ENCODE results near the gene USHBP1. TPM values are rescaled to one million over a fixed set of nuclear protein-coding genes. Genes with fewer than 3 reads are reported as not detected.

The USHBP1 gene
- polyA plus RNA-seq, 2 of the 4 experiments (the other 2 are of a cell fraction) = 0.03 TPM; not detected in 1

GRCh38 chr19:17303167-17303939, 38.8 kb upstream of the USHBP1 start, which contains the start of gene ABHD8:
ABHD8 (minus strand) TSS chr19:17303425; CDS start chr19:17301616, 1,809 bp downstream.
- DNase-seq (ENCODE audit: low read depth in 1 of 2, low spot score in 1 of 2) (peak; percentile 71 to 95), FAIRE-seq (no peak), ATAC-seq (peak; percentile 77 to 85)
- H3K27ac ChIP-seq = peak within 1 kb of the TSS; percentile 87 to 95
- POLR2A ChIA-PET = no interaction called here
- WGBS (ENCODE audit: missing lambda C conversion rate) = 3% methylated on average over 11 of the region's 52 CpGs
- peak within 1 kb of the TSS; percentile 93 for H3K4me2 ChIP-seq
- TF ChIP-seq SREBF2 (IDR thresholded peaks at IDR 0.05) = no peak
- TF ChIP-seq CTCF (IDR thresholded peaks at IDR 0.05) = peak; percentile 40
- TF ChIP-seq ZNF302 (CRISPR knock-in tag; IDR thresholded peaks at IDR 0.05) = no peak
- TF ChIP-seq JUN (IDR thresholded peaks at IDR 0.05) = 0 out of 5 replicates have a peak, but pooled peaks of 1 of the 2 experiments have one; percentile 30
- no peak for TF ChIP-seq HOXB13 (CRISPR knock-in tag; IDR thresholded peaks at IDR 0.05; ENCODE audit: low read depth)
- TF ChIP-seq USF2 (IDR thresholded peaks at IDR 0.05) = peak; percentile 62
- TF ChIP-seq MAX (IDR thresholded peaks at IDR 0.05) = peak; percentile 41; the same call in 1 of the 2 replicates
- TF ChIP-seq POLR2A (IDR thresholded peaks at IDR 0.05; ENCODE audit: low read length) = peak; percentile 43
- peak; percentile 96 for TF ChIP-seq PBX3 (IDR thresholded peaks at IDR 0.05)
- CTCF ChIA-PET = interaction anchor here (2.2 to 8.7 kb wide), 2 partner anchors 10 to 83 kb away, joined by 8 to 98 read pairs; no protein-coding TSS in a partner anchor
- H3K4me1 ChIP-seq = peaks cover 28% of the 10 kb centered on the region
- peak within 1 kb of the TSS; percentile 65 for H3K4me3 ChIP-seq
- no peaks in the 10 kb centered on the region for H3K9me3 ChIP-seq

- TF ChIP-seq RFX5 (IDR thresholded peaks at IDR 0.05) (no peak), HOXB13 (CRISPR knock-in tag; IDR thresholded peaks at IDR 0.05; ENCODE audit: low read depth) (no peak), BHLHE40 (IDR thresholded peaks at IDR 0.05; ENCODE audit: low read depth, low read length) (no peak), ELK1 (IDR thresholded peaks at IDR 0.05; ENCODE audit: low read depth, low read length) (no peak), SMC3 (IDR thresholded peaks at IDR 0.05) (no peak), USF2 (IDR thresholded peaks at IDR 0.05) (no peak), TP53 (CRISPR knock-in tag; IDR thresholded peaks at IDR 0.05) (no peak), CBX2 (IDR thresholded peaks at IDR 0.05; ENCODE audit: borderline replicate concordance, low read depth) (no peak)
- Histone ChIP-seq H3K4me2 (peak overlapping the region; percentile 93), H3K4me3 (peak overlapping the region; percentile 65), H3K27ac (peak overlapping the region; percentile 87 to 95), H3K9me3 (0 out of 3 replicates have a peak, but pooled peaks cover 3% of the 10 kb centered on the region), H3K4me1 (peaks cover 28% of the 10 kb centered on the region)
- ATAC-seq (peak in 1 of 2 experiments; percentile 3; a peak in 1 of 6 replicates), FAIRE-seq (no peak), DNase-seq (ENCODE audit: low read depth in 1 of 2, low spot score in 1 of 2) (no peak)
- POLR2A ChIA-PET = interaction anchor here (0.6 kb wide), 1 partner anchor 35 kb away, joined by 5 read pairs; no protein-coding TSS in a partner anchor
- WGBS (ENCODE audit: missing lambda C conversion rate) = 37% methylated on average over 9 of the region's 29 CpGs
- CTCF ChIA-PET = interaction anchor here (1.0 to 8.7 kb wide), 3 partner anchors 9 to 83 kb away, joined by 3 to 98 read pairs (median 8); no protein-coding TSS in a partner anchor
Observed at GRCh38 chr19:17302391-17303166, 38.0 kb upstream of the USHBP1 start.
